Endometrial microvascular endothelial cells (primary cell): Measurements from ENCODE around the gene TENM3. TPM values are rescaled to one million over a fixed set of nuclear protein-coding genes. Genes with fewer than 3 reads are reported as not detected.

ENCODE experiments used
- in situ Hi-C: cut with HindIII; loops from 2 replicates; pipeline ENCODE4 v1.10.0; 2017; ENCODE audit warnings: low sequenced_read_pairs, low pct_unique_long_range_greater_than_20kb; ENCODE audit errors: inconsistent ontology term
- total RNA-seq: library from RNA; depleted of rRNA; stranded (reverse); fragments of >200 nt; gene quantifications from one replicate; pipeline ENCODE4 v1.2.3, GENCODE V29; 2015; ENCODE audit errors: inconsistent ontology term

Gene TENM3
- total RNA-seq, 1 donor from 2014 or later = 62.0 TPM

DNA sequence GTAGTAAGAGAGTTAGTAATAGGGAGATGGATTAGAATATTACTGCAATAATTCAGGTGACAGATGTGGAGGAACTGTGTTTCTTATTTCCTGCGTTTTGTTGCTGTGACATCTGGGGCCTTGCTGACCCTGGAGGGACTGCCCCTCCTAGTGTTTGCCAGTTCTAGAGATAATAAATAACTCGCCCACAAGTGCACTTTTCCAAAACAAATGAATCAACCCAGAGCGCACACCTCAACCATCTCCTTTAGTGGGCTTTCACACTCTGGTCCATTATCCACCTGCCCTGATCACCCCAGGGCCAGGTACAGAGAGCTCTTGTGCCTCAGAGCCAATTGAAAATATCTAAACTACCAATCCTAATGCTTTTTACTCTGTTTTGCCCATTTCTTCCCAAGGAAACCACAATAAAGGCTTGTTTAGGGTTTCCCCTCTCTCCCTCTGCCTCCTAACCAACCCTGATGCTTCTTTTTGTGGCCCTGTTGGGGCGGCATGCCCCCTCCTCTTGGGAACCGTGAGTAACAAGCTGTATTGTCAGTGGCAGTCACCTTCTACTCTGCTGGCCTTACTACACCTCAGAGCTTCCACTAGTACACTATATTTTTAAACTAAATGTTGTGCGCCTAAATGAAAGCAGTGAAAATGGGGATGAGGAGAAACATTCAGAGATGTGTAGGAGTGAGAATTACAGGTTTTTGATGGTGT, 270.5 kb downstream of the TENM3 start:
- in situ Hi-C loops = no loop called here

DNA sequence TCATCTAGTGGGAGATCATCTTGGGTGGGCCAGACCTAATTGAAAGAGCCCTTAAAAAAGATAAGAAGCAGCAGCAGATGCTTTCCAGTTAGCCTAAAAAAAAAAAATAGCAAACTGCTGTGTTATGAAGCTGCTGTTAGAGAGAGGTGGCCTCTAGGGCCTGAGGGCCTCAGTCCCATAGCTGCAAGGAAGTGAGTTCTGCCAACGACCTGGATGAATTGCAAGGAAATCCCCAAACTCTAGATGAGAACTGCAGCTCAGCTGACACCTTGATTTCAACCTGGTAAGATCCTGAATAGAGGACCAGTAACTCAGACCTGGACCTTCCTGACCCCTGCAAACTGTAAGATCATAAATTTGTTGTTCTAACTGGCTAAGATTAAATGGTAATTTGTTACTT, 275.2 kb downstream of the TENM3 start:
- in situ Hi-C loops = no loop called here

- in situ Hi-C loops = no loop called here
Observed at GRCh38 chr4:182519528-182519927, 276.3 kb downstream of the TENM3 start.

GRCh38 chr4:182521011-182521410, 277.8 kb downstream of the TENM3 start:
- in situ Hi-C loops = no loop called here

- in situ Hi-C loops = no loop called here
Observed at GRCh38 chr4:182528819-182529218, 285.6 kb downstream of the TENM3 start.

GRCh38 chr4:182530451-182530850, 287.2 kb downstream of the TENM3 start:
- in situ Hi-C loops = no loop called here

GRCh38 chr4:182531555-182532162, 288.5 kb downstream of the TENM3 start:
- in situ Hi-C loops = no loop called here

- in situ Hi-C loops = no loop called here
Observed at GRCh38 chr4:182532441-182532840, 289.2 kb downstream of the TENM3 start.

DNA sequence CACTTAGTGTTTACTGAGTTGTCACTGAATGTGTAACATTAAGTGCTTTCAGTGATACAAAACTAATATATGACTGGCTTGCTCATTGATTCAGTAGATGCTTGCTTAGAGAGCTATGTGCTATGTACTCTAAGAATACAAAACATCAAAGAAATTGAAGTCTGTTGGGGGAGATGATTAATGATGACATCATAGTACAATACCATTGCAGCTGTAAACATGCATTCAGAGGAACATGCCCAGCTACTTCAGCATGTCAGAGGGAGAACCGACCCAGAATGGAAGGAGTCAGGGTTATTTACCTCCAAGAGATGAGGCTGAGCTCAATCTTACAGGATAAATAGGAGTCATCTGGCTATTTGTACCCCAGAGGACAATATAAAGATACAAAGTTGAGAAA, 290.8 kb downstream of the TENM3 start:
- in situ Hi-C loops = no loop called here

GRCh38 chr4:182536221-182536811, 293.1 kb downstream of the TENM3 start:
- in situ Hi-C loops = no loop called here

- in situ Hi-C loops = no loop called here
Observed at GRCh38 chr4:182537031-182537795, 294.0 kb downstream of the TENM3 start.

DNA sequence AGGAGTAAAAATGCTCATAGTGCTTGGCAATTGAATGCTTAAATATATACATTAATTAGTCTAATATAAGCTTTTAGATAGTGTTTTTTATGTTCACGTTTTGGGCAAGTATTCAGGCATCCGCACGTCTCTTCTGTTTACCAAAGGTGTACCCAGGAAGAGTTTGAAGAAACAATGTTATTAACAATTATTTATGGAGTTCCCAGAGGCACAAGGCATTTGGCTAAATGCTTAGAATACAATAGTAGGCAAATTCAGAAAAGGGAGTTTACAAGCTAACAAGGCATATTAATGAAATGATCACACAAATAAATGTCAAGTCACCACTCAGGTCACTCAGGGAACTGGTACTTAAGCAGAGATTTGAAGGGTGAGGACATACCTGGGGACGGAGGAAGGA, 294.8 kb downstream of the TENM3 start:
- in situ Hi-C loops = no loop called here

DNA sequence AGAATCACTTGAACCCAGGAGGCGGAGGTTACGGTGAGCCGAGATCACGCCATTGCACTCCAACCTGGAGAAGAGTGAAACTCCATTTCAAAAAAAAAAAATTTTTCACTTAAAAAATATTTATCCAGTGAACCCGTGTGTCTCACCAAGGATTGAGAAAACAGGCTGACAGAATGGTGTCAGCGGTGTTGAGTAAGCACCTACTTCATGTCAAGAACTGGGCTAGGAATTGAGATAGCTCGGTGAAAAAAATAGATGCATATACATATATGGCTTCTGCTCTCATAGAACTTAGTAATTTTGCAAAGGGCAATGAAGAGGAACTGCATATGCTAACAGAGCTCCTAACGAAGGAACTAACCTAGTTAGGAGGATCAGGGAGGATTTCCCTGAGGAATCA, 297.3 kb downstream of the TENM3 start:
- in situ Hi-C loops = no loop called here

- in situ Hi-C loops = no loop called here
Observed at GRCh38 chr4:182547435-182547834, 304.2 kb downstream of the TENM3 start.

GRCh38 chr4:182548156-182548555, 305.0 kb downstream of the TENM3 start:
- in situ Hi-C loops = no loop called here

GRCh38 chr4:182549356-182549755, 306.2 kb downstream of the TENM3 start:
- in situ Hi-C loops = no loop called here

- in situ Hi-C loops = no loop called here
Observed at GRCh38 chr4:182552948-182553347, 309.7 kb downstream of the TENM3 start.

DNA sequence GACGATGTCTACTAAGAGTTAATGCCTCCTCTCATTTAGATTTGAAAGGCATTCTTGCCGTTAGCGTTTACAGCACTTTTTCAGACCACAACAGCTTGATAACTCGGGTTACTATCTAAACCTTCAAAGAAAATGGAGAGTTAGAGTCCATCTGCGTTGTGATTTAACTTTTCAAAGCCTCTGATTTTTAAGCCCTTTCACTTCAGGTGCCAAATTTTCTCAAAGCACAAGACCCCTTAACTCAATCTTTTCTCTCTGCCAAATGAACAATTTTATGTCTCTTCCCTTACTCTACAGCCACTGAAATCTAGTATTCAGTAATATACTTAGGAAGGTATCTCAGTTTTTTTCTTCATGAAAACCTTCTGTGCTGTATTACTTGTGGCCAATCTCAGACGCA, 310.5 kb downstream of the TENM3 start:
- in situ Hi-C loops = no loop called here

- in situ Hi-C loops = no loop called here
Observed at GRCh38 chr4:182554736-182555135, 311.5 kb downstream of the TENM3 start.

GRCh38 chr4:182555997-182556418, 312.8 kb downstream of the TENM3 start:
- in situ Hi-C loops = no loop called here
